HPDE6-E6E7 (cell line): ENCODE measurements around the gene LILRA6.
"Not testable (repeated sequence)": the region's sequence is repeated elsewhere in the genome, so short reads cannot be mapped to it uniquely, and the experiment has no call there.

Experiments
- DNase-seq: peaks from one replicate; pipeline ENCODE4 v3.0.0; 2011; ENCODE audit warnings: missing footprints; ENCODE audit errors: extremely low spot score

Gene LILRA6

GRCh38 chr19:54231077-54231931 lies 11.3 kb downstream of the LILRA6 start:
- DNase-seq, result peak; percentile 52

- no peak for DNase-seq
Measured at GRCh38 chr19:54230031-54230430, 12.6 kb downstream of the LILRA6 start.

GRCh38 chr19:54229146-54229545 lies 13.4 kb downstream of the LILRA6 start:
- no peak for DNase-seq

- DNase-seq, result not testable (repeated sequence)
Measured at GRCh38 chr19:54224619-54225018, 18.0 kb downstream of the LILRA6 start.

- DNase-seq, result not testable (repeated sequence)
Measured at GRCh38 chr19:54223937-54224281, 18.7 kb downstream of the LILRA6 start.

GRCh38 chr19:54223277-54223936 lies 19.2 kb downstream of the LILRA6 start:
- not testable (repeated sequence) for DNase-seq

- not testable (repeated sequence) for DNase-seq
Measured at GRCh38 chr19:54222474-54223276, 19.9 kb downstream of the LILRA6 start, which contains the start of gene LILRB3. LILRB3 (minus strand) TSS chr19:54223007; CDS start chr19:54222976, 31 bp downstream.

- DNase-seq, result not testable (repeated sequence)
Measured at GRCh38 chr19:54221947-54222346, 20.6 kb downstream of the LILRA6 start.

GRCh38 chr19:54219702-54220101 lies 22.9 kb downstream of the LILRA6 start:
- not testable (repeated sequence) for DNase-seq

- no peak for DNase-seq
Measured at GRCh38 chr19:54218960-54219661, 23.5 kb downstream of the LILRA6 start.

GRCh38 chr19:54218259-54218658 lies 24.3 kb downstream of the LILRA6 start:
- DNase-seq, result no peak

GRCh38 chr19:54217517-54218247 lies 24.9 kb downstream of the LILRA6 start:
- not testable (repeated sequence) for DNase-seq

GRCh38 chr19:54216869-54217268 lies 25.7 kb downstream of the LILRA6 start:
- DNase-seq, result no peak

- DNase-seq, result not testable (repeated sequence)
Measured at GRCh38 chr19:54214734-54215133, 27.9 kb downstream of the LILRA6 start.

- DNase-seq, result not testable (repeated sequence)
Measured at GRCh38 chr19:54214217-54214616, 28.4 kb downstream of the LILRA6 start.

- DNase-seq, result no peak
Measured at GRCh38 chr19:54211235-54211634, 31.4 kb downstream of the LILRA6 start.

- DNase-seq, result peak; percentile 87
Measured at GRCh38 chr19:54209811-54210494, 32.6 kb downstream of the LILRA6 start.

GRCh38 chr19:54209058-54209810 lies 33.4 kb downstream of the LILRA6 start:
- no peak for DNase-seq

GRCh38 chr19:54208784-54209057 lies 33.9 kb downstream of the LILRA6 start:
- no peak for DNase-seq
